Naive thymus-derived CD4-positive, alpha-beta T cell (primary cell): ENCODE data around the gene MTMR2. TPM values are rescaled to one million over a fixed set of nuclear protein-coding genes. Genes with fewer than 3 reads are reported as not detected.
A peak's percentile ranks its signal among the peaks of the same experiment; 100 is the strongest.

Experiments
- ATAC-seq: fragments of 150-1000 bp; cut with Tn5 transposase; 2 replicates; pipeline ENCODE4 v1.10.0; 2021; ENCODE audit warnings: mild to moderate bottlenecking, moderate library complexity
- CTCF ChIA-PET: fragments of 350-600 bp; sonication (Branson Sonifier 250); formaldehyde crosslinking; loops from one replicate; lab custom pipeline; 2021; ENCODE audit warnings: antibody characterized with exemption; lab: Charles Lee
- POLR2A ChIA-PET: fragments of 350-600 bp; sonication (Branson Sonifier 250); formaldehyde crosslinking; loops from one replicate; lab custom pipeline; 2021; ENCODE audit warnings: antibody characterized with exemption, inconsistent platforms; lab: Charles Lee
- DNase-seq, 9 donors: peaks; one replicate each; pipeline versions ENCODE4 v3.0.0 to v3.0.0-alpha.2; 2020 to 2022; ENCODE audit warnings: mixed read lengths in 1 of 9
- H3K27ac ChIP-seq: one replicate; pipeline ENCODE4 v1.7.0; 2013; ENCODE audit warnings: mild to moderate bottlenecking, low read depth, low read length, moderate library complexity
- H3K27me3 ChIP-seq, 2 donors: one replicate each; pipeline ENCODE4 v1.7.0; 2013; ENCODE audit warnings: low read length in 2 of 2, mild to moderate bottlenecking in 2 of 2, moderate library complexity in 2 of 2; ENCODE audit not compliant: control insufficient read depth in 2 of 2, insufficient read depth in 2 of 2
- H3K36me3 ChIP-seq, 3 experiments: 1 replicate in 2 of 3; 2 replicates in 1 of 3; pipeline ENCODE4 v1.7.0; 2013; ENCODE audit warnings: low read length in 3 of 3, mild to moderate bottlenecking in 3 of 3, moderate library complexity in 1 of 3; ENCODE audit not compliant: insufficient read depth in 3 of 3, control insufficient read depth in 2 of 3
- H3K4me1 ChIP-seq, 2 donors: one replicate each; pipeline ENCODE4 v1.7.0; 2013; ENCODE audit warnings: low read length in 2 of 2, mild to moderate bottlenecking in 2 of 2, moderate library complexity in 1 of 2; ENCODE audit not compliant: control insufficient read depth in 2 of 2, insufficient read depth in 2 of 2
- H3K4me3 ChIP-seq: 2 replicates; pipeline ENCODE4 v1.7.0; 2013; ENCODE audit warnings: mild to moderate bottlenecking, low read length
- H3K9me3 ChIP-seq, 3 experiments: 1 replicate in 2 of 3; 2 replicates in 1 of 3; pipeline ENCODE4 v1.7.0; 2013; ENCODE audit warnings: low read length in 3 of 3; ENCODE audit not compliant: control insufficient read depth in 2 of 3
- H3K27ac Mint-ChIP-seq, 9 donors: one replicate each; pipeline ENCODE4 v1.8.0; 2020 to 2022; ENCODE audit warnings: mixed read lengths in 9 of 9, mild to moderate bottlenecking in 8 of 9, moderate library complexity in 5 of 9, inconsistent platforms in 2 of 9
- H3K27me3 Mint-ChIP-seq, 5 donors: one replicate each; pipeline ENCODE4 v1.8.0; 2021 to 2022; ENCODE audit warnings: mixed read lengths in 5 of 5, mild to moderate bottlenecking in 1 of 5
- H3K36me3 Mint-ChIP-seq, 5 donors: one replicate each; pipeline ENCODE4 v1.8.0; 2020 to 2022; ENCODE audit warnings: mixed read lengths in 5 of 5, mild to moderate bottlenecking in 3 of 5, inconsistent platforms in 1 of 5
- H3K4me1 Mint-ChIP-seq, 7 donors: one replicate each; pipeline ENCODE4 v1.8.0; 2020 to 2022; ENCODE audit warnings: mixed read lengths in 7 of 7, mild to moderate bottlenecking in 3 of 7, inconsistent platforms in 1 of 7
- H3K4me3 Mint-ChIP-seq, 10 donors: one replicate each; pipeline ENCODE4 v1.8.0; 2020 to 2022; ENCODE audit warnings: mild to moderate bottlenecking in 10 of 10, mixed read lengths in 10 of 10, moderate library complexity in 6 of 10, inconsistent platforms in 2 of 10
- H3K9me3 Mint-ChIP-seq, 11 donors: one replicate each; pipeline ENCODE4 v1.8.0; 2020 to 2022; ENCODE audit warnings: mixed read lengths in 11 of 11, mild to moderate bottlenecking in 4 of 11, inconsistent platforms in 1 of 11, moderate library complexity in 1 of 11
- intact Hi-C, 2 donors: fragments of 100-400 bp; cut with micrococcal nuclease; formaldehyde crosslinking; loops; one replicate each; pipeline ENCODE4 v1.15.1; 2023
- polyA plus RNA-seq, 2 donors: library from polyadenylated mRNA; unstranded; fragments of 300-500 nt; fragmentation: Illumina TruSeq; gene quantifications; one replicate each; pipeline ENCODE4 v1.2.3, GENCODE V29; 2021
- total RNA-seq, 6 experiments: library from RNA in 5 of 6; stranded (reverse) in 5 of 6; gene quantifications; 1 replicate in 5 of 6; 2 replicates in 1 of 6; pipeline ENCODE4 v1.2.3 and lab custom pipeline; 2021 to 2026

Gene MTMR2
- total and polyA plus RNA-seq, 7 experiments from 2014 or later = 5.9 to 20.8 (median 9.3) TPM

DNA sequence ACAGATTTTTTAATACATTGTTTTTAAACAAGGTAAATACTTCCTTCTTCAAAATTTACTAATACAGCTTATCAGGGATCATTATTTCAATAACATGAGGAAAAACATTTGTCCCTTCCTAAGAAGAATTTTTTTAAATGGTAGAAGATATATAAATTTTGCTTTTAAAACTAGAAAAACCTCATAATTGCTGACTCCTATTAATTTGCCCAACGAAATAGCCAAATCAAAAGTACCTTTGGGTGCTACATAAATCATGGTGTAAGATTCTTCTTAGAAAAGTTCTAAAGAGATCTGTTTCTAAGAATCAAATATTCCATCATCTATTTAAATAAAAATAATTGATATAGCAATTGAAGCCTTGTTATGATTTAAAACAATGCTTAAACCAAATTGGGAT is 78.7 kb downstream of the MTMR2 start:
- ChIA-PET CTCF (interaction anchor here (0.7 to 3.2 kb wide), 6 partner anchors 10 to 581 kb away, joined by 3 to 10 read pairs (median 4); partner anchors contain the start of gene MAML2), POLR2A (no interaction called here)
- DNase-seq = no peak
- Histone ChIP-seq H3K9me3 (no peaks in the 10 kb centered on the region), H3K27ac (no peak overlapping the region), H3K4me1 (no peaks in the 10 kb centered on the region), H3K4me3 (no peak overlapping the region), H3K36me3 (peaks cover 0 to 10% (median 6%) of the 10 kb centered on the region in 3 experiments), H3K27me3 (no peaks in the 10 kb centered on the region)
- H3K36me3 Mint-ChIP-seq = peaks cover 0 to 9% (median 0%) of the 10 kb centered on the region in 5 donors
- H3K4me3 Mint-ChIP-seq = no peak overlapping the region
- H3K27me3 Mint-ChIP-seq = no peaks in the 10 kb centered on the region
- no peaks in the 10 kb centered on the region for H3K9me3 Mint-ChIP-seq
- no peaks in the 10 kb centered on the region for H3K4me1 Mint-ChIP-seq
- no peak for ATAC-seq
- no peak overlapping the region for H3K27ac Mint-ChIP-seq
- intact Hi-C loops = loop anchor here in 1 of 2 donors (5.0 kb wide), 1 partner anchor 167 kb away; no protein-coding TSS in a partner anchor

DNA sequence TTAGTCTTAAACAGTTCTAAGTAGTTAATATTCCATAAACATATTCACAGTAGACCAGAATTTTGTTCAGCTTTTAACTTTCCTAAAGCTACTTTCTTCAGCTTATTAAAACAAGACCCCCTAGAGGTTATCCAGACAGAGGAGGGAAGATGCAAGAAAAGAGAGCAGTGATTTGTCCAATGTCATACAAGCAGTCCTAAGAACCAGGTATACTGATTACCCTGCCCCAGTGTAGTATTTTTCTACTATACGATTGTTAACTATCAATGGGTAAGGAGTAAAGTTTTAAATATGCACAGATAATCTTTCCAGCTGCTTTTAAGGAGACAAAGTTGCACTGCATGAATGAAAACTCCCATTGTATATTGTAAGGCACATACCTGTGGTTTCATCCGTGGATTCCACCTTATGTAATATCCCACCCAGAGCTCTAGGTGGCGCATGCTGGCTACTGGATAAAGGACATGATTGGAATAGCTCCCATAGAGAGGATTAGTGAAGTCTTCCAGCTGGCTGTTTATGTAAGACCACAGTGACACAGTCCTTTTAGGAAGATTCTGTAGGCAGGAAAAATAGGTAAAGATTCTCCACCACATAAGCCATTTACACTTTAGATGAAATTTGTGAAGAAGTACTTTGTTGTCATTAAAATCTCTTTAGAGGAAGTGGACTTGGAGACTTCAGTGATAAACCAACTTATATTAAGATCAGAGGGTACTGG is 88.0 kb downstream of the MTMR2 start:
- Mint-ChIP-seq H3K27me3 (no peaks in the 10 kb centered on the region), H3K9me3 (no peaks in the 10 kb centered on the region), H3K36me3 (peaks cover 4 to 22% (median 7%) of the 10 kb centered on the region in 5 donors), H3K4me1 (peaks cover 0 to 5% (median 0%) of the 10 kb centered on the region in 7 donors), H3K27ac (peak overlapping the region in 4 of 9 donors; percentile 17 to 65 (median 28)), H3K4me3 (no peak overlapping the region)
- peak; percentile 17 to 67 (median 49) for DNase-seq
- no peak overlapping the region for H3K27ac ChIP-seq
- no peaks in the 10 kb centered on the region for H3K9me3 ChIP-seq
- ChIA-PET CTCF (interaction anchor here (0.5 to 3.5 kb wide), 28 partner anchors 9 to 628 kb away, joined by 3 to 43 read pairs (median 4); partner anchors contain the start of genes CCDC82, JRKL and MAML2), POLR2A (interaction anchor here (0.6 to 1.9 kb wide), 3 partner anchors 14 to 558 kb away, joined by 3 to 5 read pairs (median 5); partner anchors contain the start of genes CCDC82 and JRKL)
- H3K4me1 ChIP-seq = no peaks in the 10 kb centered on the region
- ATAC-seq = peak; percentile 96
- intact Hi-C loops = loop anchor here (1.0 to 5.0 kb wide), 6 partner anchors 507 to 1050 kb away; partner anchors contain the start of gene MAML2 (in 2 of the 2)
- no peaks in the 10 kb centered on the region for H3K27me3 ChIP-seq
- H3K4me3 ChIP-seq = no peak overlapping the region
- peaks cover 8 to 24% (median 23%) of the 10 kb centered on the region in 3 experiments for H3K36me3 ChIP-seq

DNA sequence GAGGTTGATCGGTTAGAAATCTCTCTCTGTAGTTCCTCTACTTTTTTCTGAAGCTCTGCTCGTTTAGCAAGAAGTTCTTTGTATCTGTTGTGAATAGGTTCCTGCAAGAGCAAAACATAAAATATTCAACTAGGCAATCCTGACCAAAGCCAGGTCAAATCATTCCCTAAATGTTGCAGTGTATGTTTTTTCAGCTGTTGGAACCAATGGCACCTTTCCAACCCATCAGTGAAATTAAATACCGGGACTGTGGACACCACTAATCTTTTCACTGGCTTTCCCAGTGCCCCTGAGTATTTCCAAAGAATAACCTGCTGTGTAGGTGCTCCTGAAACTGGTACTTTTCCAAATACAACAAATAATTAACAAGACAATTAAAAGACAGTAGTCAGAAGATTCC is 88.6 kb downstream of the MTMR2 start:
- Histone ChIP-seq H3K4me3 (no peak overlapping the region), H3K4me1 (no peaks in the 10 kb centered on the region), H3K27ac (no peak overlapping the region), H3K27me3 (no peaks in the 10 kb centered on the region), H3K9me3 (no peaks in the 10 kb centered on the region), H3K36me3 (peaks cover 8 to 26% (median 25%) of the 10 kb centered on the region in 3 experiments)
- ChIA-PET POLR2A (interaction anchor here (0.6 to 1.9 kb wide), 3 partner anchors 14 to 559 kb away, joined by 3 to 5 read pairs (median 5); partner anchors contain the start of genes CCDC82 and JRKL), CTCF (interaction anchor here (0.6 to 3.5 kb wide), 19 partner anchors 8 to 629 kb away, joined by 3 to 43 read pairs (median 4); partner anchors contain the start of gene MAML2)
- H3K36me3 Mint-ChIP-seq = peaks cover 4 to 26% (median 13%) of the 10 kb centered on the region in 5 donors
- no peaks in the 10 kb centered on the region for H3K9me3 Mint-ChIP-seq
- no peak overlapping the region for H3K4me3 Mint-ChIP-seq
- ATAC-seq = no peak
- H3K27ac Mint-ChIP-seq = peak overlapping the region in 2 of 9 donors; percentile 40 to 74
- DNase-seq = no peak
- peaks cover 0 to 5% (median 0%) of the 10 kb centered on the region in 7 donors for H3K4me1 Mint-ChIP-seq
- intact Hi-C loops = loop anchor here (5.0 kb wide), 1 partner anchor 683 kb away; no protein-coding TSS in a partner anchor
- no peaks in the 10 kb centered on the region for H3K27me3 Mint-ChIP-seq

DNA sequence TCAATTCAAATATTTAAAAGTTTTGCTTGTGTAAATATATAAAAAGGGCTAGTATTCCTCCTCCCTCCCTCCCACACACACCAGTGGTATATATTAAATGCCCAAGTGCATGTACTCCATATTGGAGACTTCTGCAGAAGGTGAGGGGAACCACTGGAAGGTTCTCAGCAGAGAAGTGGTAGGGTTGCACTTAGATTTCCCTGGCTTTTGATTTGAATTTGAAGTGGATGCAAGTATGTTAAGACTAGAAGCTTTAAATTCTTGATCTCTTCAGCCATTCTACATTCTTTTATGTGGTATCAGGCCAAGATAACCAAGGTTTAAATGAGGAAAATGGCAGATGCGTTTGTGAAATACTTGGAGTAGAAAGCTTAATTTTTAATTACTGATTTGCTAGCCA is 90.5 kb downstream of the MTMR2 start:
- no peaks in the 10 kb centered on the region for H3K4me1 ChIP-seq
- CTCF ChIA-PET = interaction anchor here (0.6 to 1.7 kb wide), 5 partner anchors 13 to 563 kb away, joined by 3 to 9 read pairs (median 3); partner anchors contain the start of genes CCDC82 and JRKL
- intact Hi-C loops = no loop called here
- peaks cover 0 to 5% (median 0%) of the 10 kb centered on the region in 7 donors for H3K4me1 Mint-ChIP-seq
- H3K9me3 Mint-ChIP-seq = no peaks in the 10 kb centered on the region
- DNase-seq (no peak), ATAC-seq (no peak)
- H3K4me3 ChIP-seq = no peak overlapping the region
- peaks cover 8 to 34% (median 26%) of the 10 kb centered on the region in 3 experiments for H3K36me3 ChIP-seq
- no peak overlapping the region for H3K4me3 Mint-ChIP-seq
- no peaks in the 10 kb centered on the region for H3K9me3 ChIP-seq
- H3K27ac ChIP-seq = no peak overlapping the region
- H3K27me3 Mint-ChIP-seq = no peaks in the 10 kb centered on the region
- no peaks in the 10 kb centered on the region for H3K27me3 ChIP-seq
- POLR2A ChIA-PET = no interaction called here
- peaks cover 9 to 30% (median 22%) of the 10 kb centered on the region in 5 donors for H3K36me3 Mint-ChIP-seq
- H3K27ac Mint-ChIP-seq = no peak overlapping the region

GRCh38 chr11:95832763-95833162 is 91.1 kb downstream of the MTMR2 start:
- POLR2A ChIA-PET = interaction anchor here (0.6 kb wide), 1 partner anchor 182 kb away, joined by 3 read pairs; no protein-coding TSS in a partner anchor
- no peaks in the 10 kb centered on the region for H3K9me3 ChIP-seq
- Mint-ChIP-seq H3K27ac (peak overlapping the region in 2 of 9 donors; percentile 1 to 3), H3K9me3 (no peaks in the 10 kb centered on the region), H3K27me3 (no peaks in the 10 kb centered on the region), H3K36me3 (peaks cover 9 to 30% (median 23%) of the 10 kb centered on the region in 5 donors), H3K4me1 (peaks cover 0 to 5% (median 0%) of the 10 kb centered on the region in 7 donors), H3K4me3 (no peak overlapping the region)
- no peak overlapping the region for H3K4me3 ChIP-seq
- no peak for ATAC-seq
- no peaks in the 10 kb centered on the region for H3K4me1 ChIP-seq
- no peak overlapping the region for H3K27ac ChIP-seq
- H3K36me3 ChIP-seq = peaks cover 8 to 34% (median 28%) of the 10 kb centered on the region in 3 experiments
- CTCF ChIA-PET = interaction anchor here (1.7 kb wide), 2 partner anchors 557 to 561 kb away, joined by 3 to 9 read pairs; partner anchors contain the start of genes CCDC82 and JRKL
- intact Hi-C loops = no loop called here
- H3K27me3 ChIP-seq = no peaks in the 10 kb centered on the region
- DNase-seq = no peak

DNA sequence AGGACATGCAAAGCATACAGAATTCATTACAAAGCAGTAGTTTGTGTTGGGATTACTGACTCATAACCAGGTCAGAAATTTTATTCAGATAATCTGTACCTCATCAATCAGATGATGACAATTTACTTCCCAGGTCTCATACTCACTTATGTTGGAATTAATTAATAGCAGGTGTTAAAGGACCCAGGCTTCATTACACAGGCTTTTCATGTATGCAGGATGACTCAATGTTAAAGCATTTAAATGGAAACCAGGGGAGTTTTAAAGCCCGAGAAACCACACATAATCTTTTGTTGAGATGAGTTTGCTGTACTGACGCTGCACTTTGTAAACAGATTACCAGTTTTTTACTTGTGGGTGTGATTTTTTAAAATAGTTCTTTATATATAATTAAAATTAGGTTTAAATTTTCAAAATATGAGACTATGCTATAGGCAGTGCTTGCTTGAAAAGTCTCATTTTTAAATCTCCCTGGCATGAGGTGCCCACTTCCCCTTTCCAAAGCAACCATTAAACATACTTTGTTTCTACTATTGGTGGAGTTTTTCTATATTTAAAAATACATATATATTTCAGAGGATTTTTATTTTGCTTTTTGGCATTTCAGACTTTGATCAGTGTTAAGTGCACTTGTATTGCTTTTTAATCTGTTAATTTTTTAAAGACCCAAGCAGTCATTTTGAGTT is 92.6 kb downstream of the MTMR2 start:
- no peaks in the 10 kb centered on the region for H3K27me3 Mint-ChIP-seq
- Histone ChIP-seq H3K27me3 (no peaks in the 10 kb centered on the region), H3K27ac (no peak overlapping the region), H3K36me3 (peaks cover 8 to 34% (median 30%) of the 10 kb centered on the region in 3 experiments), H3K4me3 (no peak overlapping the region), H3K9me3 (no peaks in the 10 kb centered on the region), H3K4me1 (no peaks in the 10 kb centered on the region)
- peak overlapping the region in 2 of 9 donors; percentile 52 to 77 for H3K27ac Mint-ChIP-seq
- peaks cover 9 to 33% (median 25%) of the 10 kb centered on the region in 5 donors for H3K36me3 Mint-ChIP-seq
- intact Hi-C loops = no loop called here
- ATAC-seq = no peak
- peaks cover 0 to 6% (median 2%) of the 10 kb centered on the region in 7 donors for H3K4me1 Mint-ChIP-seq
- ChIA-PET POLR2A (no interaction called here), CTCF (no interaction called here)
- no peak for DNase-seq
- H3K9me3 Mint-ChIP-seq = no peaks in the 10 kb centered on the region
- H3K4me3 Mint-ChIP-seq = no peak overlapping the region
